Heart left ventricle (tissue), 13 donors: Measurements from ENCODE around the gene RABGGTA.

Source experiments
- POLR2A ChIP-seq, 2 donors: fragments of 450-650 bp; IDR thresholded peaks; one replicate each; pipeline ENCODE4 v1.6.1; 2017; ENCODE audit warnings: antibody characterized with exemption in 2 of 2, mild to moderate bottlenecking in 2 of 2, moderate library complexity in 2 of 2
- TF ChIP-seq, protein P1 (sequence below), 12 donors: fragments of 200-600 bp; sonication (generic) in 4 of 12; IDR thresholded peaks; one replicate each; pipeline versions ENCODE4 v1.5.0 to v1.8.0; 2018 to 2022; ENCODE audit warnings: antibody characterized with exemption in 12 of 12, mild to moderate bottlenecking in 5 of 12
- donor health status: ischemic (EF 13 %, LVEDD 7.1; RV severe dilation, severe dysfunction).
- donor health status: DM: no; HTN: yes; CAD: no.
- donor health status: DM: no; HTN: no; CAD: no.
- donor health status: ischemic (EF 25% LVEDD 6.9; RV normal size, moderate dysfunction).
- donor health status: ischemic (EF 25% LVEDD 5.7; RV mildly dilated, moderate dysfunction).
- donor health status: ischemic (EF 35%, LVEDD 5.7; RV mildly dilated, moderate dysfunction).
- donor health status: nonischemic (EF 11% LVEDD 7.7; RV severe dilation, severe dysfunction).
- donor health status: DM: yes; HTN: yes; CAD: no.
- donor health status: PGD.
- donor health status: ischemic (EF 29% LVEDD 5.4; RV normal size, mild dysfunction).
- donor health status: nonischemic (EF 23%, LVEDD 6.1; RV moderate dilation, normal function).

DNA sequence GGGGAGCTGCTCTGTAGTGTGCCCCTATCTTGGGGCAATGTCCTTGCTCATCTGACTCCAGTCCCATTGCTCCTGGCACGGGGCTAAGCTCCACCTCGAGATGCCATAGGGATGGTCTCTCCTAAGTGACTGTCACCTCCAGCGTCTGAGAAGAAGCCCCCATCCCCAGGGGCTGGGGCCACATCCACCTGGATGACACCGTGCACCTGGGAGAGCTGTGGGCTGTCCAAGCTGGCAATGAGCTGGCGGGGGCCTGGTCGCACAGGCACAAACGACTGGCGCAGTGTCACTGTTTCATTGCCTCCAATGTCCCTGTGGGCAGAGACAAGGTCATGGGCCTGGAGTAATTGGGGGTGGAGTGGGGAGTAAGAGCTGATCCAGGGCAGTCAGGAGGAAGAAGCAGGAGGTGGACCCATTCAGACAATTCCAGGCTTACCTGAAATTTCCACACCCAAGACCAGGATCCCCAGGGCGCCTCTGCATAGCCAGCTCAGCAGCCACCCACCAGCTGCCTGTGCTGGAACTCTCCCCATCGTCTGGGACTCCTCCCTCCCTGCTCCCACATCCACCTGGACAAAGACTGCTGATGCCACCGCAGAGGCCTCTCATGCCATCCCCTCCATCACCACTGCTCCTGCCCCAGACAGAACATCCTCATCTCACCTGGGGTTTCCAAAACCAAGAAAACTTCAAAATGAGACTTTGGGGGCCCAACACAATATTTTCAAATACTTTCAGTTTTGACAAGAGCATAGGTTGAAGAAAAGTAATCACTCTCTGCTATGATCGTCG, 22.0 kb downstream of the RABGGTA start:
- TF ChIP-seq, protein P1, sequence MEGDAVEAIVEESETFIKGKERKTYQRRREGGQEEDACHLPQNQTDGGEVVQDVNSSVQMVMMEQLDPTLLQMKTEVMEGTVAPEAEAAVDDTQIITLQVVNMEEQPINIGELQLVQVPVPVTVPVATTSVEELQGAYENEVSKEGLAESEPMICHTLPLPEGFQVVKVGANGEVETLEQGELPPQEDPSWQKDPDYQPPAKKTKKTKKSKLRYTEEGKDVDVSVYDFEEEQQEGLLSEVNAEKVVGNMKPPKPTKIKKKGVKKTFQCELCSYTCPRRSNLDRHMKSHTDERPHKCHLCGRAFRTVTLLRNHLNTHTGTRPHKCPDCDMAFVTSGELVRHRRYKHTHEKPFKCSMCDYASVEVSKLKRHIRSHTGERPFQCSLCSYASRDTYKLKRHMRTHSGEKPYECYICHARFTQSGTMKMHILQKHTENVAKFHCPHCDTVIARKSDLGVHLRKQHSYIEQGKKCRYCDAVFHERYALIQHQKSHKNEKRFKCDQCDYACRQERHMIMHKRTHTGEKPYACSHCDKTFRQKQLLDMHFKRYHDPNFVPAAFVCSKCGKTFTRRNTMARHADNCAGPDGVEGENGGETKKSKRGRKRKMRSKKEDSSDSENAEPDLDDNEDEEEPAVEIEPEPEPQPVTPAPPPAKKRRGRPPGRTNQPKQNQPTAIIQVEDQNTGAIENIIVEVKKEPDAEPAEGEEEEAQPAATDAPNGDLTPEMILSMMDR (IDR thresholded peaks at IDR 0.05) = no peak
- TF ChIP-seq POLR2A (IDR thresholded peaks at IDR 0.05) = no peak
